Fibroblast of pulmonary artery (primary cell): ENCODE measurements around the gene CENPW.

Experiments
- DNase-seq: peaks from one replicate; pipeline ENCODE4 v3.0.0-alpha.2; 2010; ENCODE audit warnings: low read depth
- H3K4me3 ChIP-seq: replicated peaks from 2 replicates; pipeline ENCODE4 v1.5.1; 2011; ENCODE audit warnings: low read depth, mild to moderate bottlenecking, control low read depth, low read length, moderate library complexity
- CTCF ChIP-seq: IDR thresholded peaks from 2 replicates; pipeline ENCODE4 v1.5.1; 2011; ENCODE audit warnings: mild to moderate bottlenecking, control low read depth, low read length, inconsistent platforms; ENCODE audit errors: missing control alignments

The CENPW gene

DNA sequence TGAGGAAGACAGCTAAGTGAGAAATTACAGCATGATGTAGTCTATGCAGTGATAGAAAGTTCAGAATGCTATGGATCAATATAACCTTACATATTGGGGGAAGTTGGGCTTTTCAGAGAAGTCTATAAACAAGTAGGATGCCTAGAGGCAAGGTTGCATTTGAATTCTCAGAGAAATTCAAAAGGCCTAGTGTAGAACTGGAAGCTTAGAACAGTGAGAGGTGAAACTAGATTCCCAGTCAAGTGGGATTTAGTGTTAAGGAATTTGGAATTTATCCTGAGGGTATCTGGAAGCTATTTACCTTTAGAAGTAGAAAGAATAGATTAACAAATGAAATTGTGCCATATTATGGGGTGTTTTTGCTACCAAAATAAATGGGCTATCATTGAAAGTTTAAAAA, 4.3 kb downstream of the CENPW start:
- no peak for DNase-seq
- H3K4me3 ChIP-seq, result no peak overlapping the region

GRCh38 chr6:126351960-126352359, 12.0 kb downstream of the CENPW start:
- H3K4me3 ChIP-seq, result no peak overlapping the region
- no peak for TF ChIP-seq CTCF
- no peak for DNase-seq

More for the DNA sequence above, 4.3 kb downstream of the CENPW start:
- TF ChIP-seq CTCF, result no peak

- H3K4me3 ChIP-seq, result no peak overlapping the region
- no peak for TF ChIP-seq CTCF
- no peak for DNase-seq
Observed at GRCh38 chr6:126352514-126352913, 12.6 kb downstream of the CENPW start.

DNA sequence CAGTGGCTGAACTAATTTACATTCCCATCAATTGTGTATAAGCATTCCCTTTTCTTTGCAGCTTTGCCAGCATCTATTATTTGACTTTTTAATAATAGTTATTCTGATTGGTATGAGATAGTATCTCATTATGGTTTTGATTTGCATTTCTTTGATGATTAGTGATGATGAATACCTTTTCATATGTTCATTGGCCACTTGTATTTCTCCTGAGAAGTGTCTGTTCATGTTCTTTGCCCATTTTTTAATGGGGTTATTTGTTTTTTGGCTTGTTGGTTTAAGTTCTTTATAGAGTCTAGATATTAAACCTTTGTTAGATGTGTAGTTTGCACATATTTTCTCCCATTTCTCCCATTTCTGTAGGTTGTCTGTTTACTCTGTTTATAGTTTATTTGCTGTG, 16.6 kb downstream of the CENPW start:
- TF ChIP-seq CTCF, result no peak
- no peak overlapping the region for H3K4me3 ChIP-seq
- no peak for DNase-seq

DNA sequence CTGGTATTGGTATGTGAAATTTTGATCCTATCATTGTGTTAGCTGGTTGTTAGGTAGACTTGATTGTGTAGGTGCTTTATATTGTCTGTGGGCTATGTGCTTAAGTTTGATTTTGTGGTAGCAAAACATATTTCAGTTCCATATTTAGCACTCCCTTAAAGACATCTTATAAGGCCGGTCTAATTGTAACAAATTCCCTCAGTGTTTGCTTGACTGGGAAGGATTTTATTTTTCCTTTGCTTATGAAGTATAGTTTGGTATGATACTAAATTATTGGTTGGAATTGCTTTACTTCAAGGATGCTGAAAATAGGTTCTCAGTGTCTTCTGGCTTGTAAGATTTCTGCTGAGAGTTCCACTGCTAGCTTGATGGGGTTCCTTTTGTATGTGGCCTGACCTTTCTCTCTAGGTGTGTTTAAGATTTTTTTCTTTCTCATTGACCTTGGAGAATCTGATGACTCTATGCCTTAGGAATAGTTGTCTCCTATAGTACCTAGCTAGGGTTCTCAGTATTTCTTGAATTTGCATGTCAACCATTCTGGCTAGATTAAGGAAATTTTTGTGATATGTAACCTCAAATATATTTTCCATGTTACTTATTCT, 20.1 kb downstream of the CENPW start:
- H3K4me3 ChIP-seq, result no peak overlapping the region
- no peak for DNase-seq
- no peak for TF ChIP-seq CTCF

DNA sequence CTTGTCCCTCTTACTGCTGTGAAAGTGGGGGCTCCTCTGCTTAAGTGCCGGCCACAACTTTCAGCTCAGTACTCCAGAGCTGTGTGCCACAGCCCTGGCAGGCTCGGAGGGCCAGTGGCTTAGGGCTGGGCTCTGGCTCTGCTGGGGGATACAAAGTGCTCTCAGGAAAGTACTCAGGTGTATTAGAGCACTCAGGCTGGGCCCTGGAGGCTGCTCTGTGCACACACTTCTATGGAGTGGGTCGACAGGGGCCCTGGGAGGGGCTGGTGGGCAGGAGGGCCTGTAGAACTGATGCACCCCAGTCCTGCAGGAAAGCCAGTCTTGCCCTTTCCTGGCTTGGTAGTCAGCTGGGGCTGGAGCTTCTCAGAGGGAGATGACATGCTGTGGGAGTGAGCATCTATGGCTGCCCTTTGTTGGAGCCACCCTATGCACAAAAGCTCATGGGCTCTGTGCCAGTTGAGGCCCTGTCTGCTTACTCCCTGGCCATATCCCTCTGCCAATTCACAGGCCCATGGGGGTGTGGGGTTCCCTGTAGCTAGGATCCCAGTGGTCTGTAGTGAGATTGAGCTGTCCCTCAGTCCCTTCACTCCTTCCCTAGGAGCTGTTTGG, 22.0 kb downstream of the CENPW start:
- DNase-seq, result peak; percentile 25
- no peak for TF ChIP-seq CTCF

DNA sequence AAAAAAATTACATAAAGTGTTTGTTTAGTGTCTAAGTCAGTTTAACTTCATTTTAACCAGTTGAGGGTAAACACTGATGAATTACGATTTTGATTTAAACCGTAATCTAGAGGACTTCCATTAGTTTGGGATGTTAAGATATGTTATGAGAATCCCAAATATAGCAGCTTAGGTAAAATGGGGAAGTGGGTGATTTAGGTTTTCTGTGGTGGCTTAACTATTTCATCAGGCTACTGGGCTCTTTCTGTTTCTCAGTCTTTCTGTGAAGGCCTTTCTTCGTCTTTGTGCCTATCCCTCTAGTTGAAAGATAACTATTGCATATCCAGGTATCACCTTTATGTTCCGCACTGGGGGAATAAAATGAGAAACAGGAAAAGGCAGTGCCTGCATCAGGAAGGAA, 27.9 kb downstream of the CENPW start:
- no peak for TF ChIP-seq CTCF
- no peak for DNase-seq
- H3K4me3 ChIP-seq, result no peak overlapping the region

More for the DNA sequence above, 22.0 kb downstream of the CENPW start:
- H3K4me3 ChIP-seq, result no peak overlapping the region
